GM12865 (cell line): ENCODE measurements around the gene CPM.

Experiments
- DNase-seq: peaks from one replicate; pipeline ENCODE4 v3.0.0; 2010; ENCODE audit warnings: low read depth
- H3K4me3 ChIP-seq: 2 replicates; pipeline ENCODE4 v1.5.1; 2011; ENCODE audit warnings: mild to moderate bottlenecking, low read depth, low read length, control low read depth
- CTCF ChIP-seq: IDR thresholded peaks from 2 replicates; pipeline ENCODE4 v1.5.1; 2011; ENCODE audit warnings: low read length, control low read depth, low read depth, inconsistent platforms; ENCODE audit not compliant: insufficient read depth; ENCODE audit errors: missing control alignments

Gene CPM

GRCh38 chr12:68963856-68964745 lies 31.1 kb upstream of the CPM start:
- no peak for TF ChIP-seq CTCF
- DNase-seq, result no peak
- H3K4me3 ChIP-seq, result no peak overlapping the region

- no peak overlapping the region for H3K4me3 ChIP-seq
- TF ChIP-seq CTCF, result no peak
- DNase-seq, result no peak
Observed at GRCh38 chr12:68962877-68963855, 30.2 kb upstream of the CPM start.

DNA sequence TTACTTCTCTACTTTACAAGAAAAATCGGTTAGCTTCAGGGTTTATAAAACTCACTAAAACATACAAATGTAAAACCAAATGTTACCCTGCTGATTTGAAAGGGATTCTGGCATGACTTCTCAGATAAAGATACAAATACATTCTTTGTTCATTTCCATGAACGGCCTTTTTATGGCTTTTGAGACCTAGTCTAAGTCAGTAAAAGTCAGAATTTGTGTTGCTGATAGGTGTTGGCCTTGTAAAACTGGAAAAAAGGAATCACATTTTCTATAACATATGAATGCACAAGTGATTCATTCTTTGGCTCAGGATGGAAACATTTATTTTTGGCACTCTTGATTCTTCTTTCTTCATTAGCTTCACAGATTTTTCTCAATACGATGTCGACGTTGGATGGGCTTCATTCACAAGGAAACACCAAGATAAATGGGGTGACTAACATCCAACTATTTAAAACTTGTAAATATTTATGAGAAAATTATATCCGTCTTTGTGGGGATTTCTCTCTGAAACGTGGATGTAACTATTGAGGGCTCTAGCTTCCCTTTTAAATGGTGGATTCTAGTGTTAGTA lies 27.0 kb upstream of the CPM start:
- no peak for DNase-seq
- TF ChIP-seq CTCF, result no peak
- H3K4me3 ChIP-seq, result no peak overlapping the region

- no peak for DNase-seq
- no peak overlapping the region for H3K4me3 ChIP-seq
- TF ChIP-seq CTCF, result no peak
Observed at GRCh38 chr12:68959143-68959858, 26.3 kb upstream of the CPM start.

DNA sequence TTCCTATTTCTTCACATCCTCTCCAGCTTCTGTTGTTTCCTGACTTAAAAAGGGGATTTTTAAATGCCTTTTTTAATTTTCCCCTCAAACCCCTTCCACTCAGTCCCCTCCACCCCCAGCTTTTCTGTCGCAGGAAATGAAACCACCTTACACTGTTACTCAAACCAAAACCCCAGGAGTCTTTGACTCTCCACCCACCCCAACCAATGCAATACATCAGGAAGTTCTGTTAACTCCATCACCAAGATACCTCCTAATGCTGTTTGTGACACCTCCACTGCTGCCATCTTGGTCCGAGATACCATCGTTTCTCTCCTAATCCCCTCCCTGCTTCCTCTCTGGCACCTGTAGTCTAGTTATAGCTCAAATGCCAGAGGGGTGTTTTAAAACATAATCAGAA lies 25.4 kb upstream of the CPM start:
- H3K4me3 ChIP-seq, result no peak overlapping the region
- peak; percentile 57 for DNase-seq
- TF ChIP-seq CTCF, result no peak

DNA sequence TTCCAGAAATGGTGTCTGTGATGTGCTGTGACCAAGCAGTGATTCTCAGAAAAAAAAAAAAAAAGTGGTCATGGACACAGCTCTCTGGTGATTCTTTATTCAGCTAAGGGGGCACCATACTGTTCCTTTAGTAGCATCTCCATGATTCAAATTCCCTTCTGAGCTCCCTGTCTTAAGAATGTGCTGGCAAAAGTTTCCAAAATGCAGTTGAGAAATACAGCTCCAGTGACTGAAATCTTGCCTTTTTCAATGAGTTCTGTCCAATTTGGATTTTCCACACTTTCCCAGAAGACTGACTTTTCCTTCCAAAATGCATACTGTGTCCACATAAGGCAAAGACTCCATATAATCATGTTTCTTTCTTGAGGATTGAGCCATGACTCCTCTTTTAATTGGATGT lies 24.3 kb upstream of the CPM start:
- no peak for TF ChIP-seq CTCF
- DNase-seq, result no peak
- no peak overlapping the region for H3K4me3 ChIP-seq
